A549 (cell line): ENCODE data around the gene GSTM3. TPM values are rescaled to one million over a fixed set of nuclear protein-coding genes. Genes with fewer than 3 reads are reported as not detected.

Source experiments
- ATAC-seq, 2 experiments: fragments of 200-7000 bp in 1 of 2; fragments of >200 bp in 1 of 2; cut with Nextera tagmentation in 1 of 2; cut with Tn5 transposase in 1 of 2; 3 replicates each; pipeline versions ENCODE4 v1.8.0 to v1.9.1; 2018 to 2020; ENCODE audit warnings: mild to moderate bottlenecking in 1 of 2, moderate library complexity in 1 of 2
- CTCF ChIA-PET: fragments of 300-600 bp; sonication (Branson Sonifier 250); formaldehyde crosslinking; extraction: SDS; loops from one replicate; lab custom pipeline; 2021; ENCODE audit warnings: antibody characterized with exemption, inconsistent platforms; lab: Yijun Ruan, JAX
- POLR2A ChIA-PET: fragments of 350-600 bp; formaldehyde crosslinking; extraction: SDS; loops from one replicate; lab custom pipeline; 2021; ENCODE audit warnings: antibody characterized with exemption, inconsistent platforms; lab: Yijun Ruan, JAX
- DNase-seq, 2 experiments: peaks; one replicate each; pipeline versions ENCODE4 v3.0.0 to v3.0.0-alpha.2; 2011 to 2016; ENCODE audit warnings: low read depth in 1 of 2, low spot score in 1 of 2
- FAIRE-seq: peaks from 2 replicates; lab custom pipeline; 2011; peaks lifted over from hg19 to GRCh38; lab: Jason Lieb, UNC
- H3K27ac ChIP-seq, 2 experiments: fragments of >200 bp; sonication (Bioruptor Twin); formaldehyde crosslinking; 3 replicates each; pipeline ENCODE4 v1.5.1; 2016 to 2017
- H3K4me1 ChIP-seq: fragments of >200 bp; sonication (Bioruptor Twin); formaldehyde crosslinking; 3 replicates; pipeline ENCODE4 v1.6.1; 2016
- H3K4me2 ChIP-seq: fragments of >200 bp; sonication (Bioruptor Twin); formaldehyde crosslinking; 3 replicates; pipeline ENCODE4 v1.6.1; 2016
- H3K4me3 ChIP-seq: fragments of >200 bp; sonication (Bioruptor Twin); formaldehyde crosslinking; 3 replicates; pipeline ENCODE4 v1.5.1; 2016
- H3K9me3 ChIP-seq: fragments of >200 bp; sonication (Bioruptor Twin); formaldehyde crosslinking; 3 replicates; pipeline ENCODE4 v1.6.1; 2016
- BHLHE40 ChIP-seq: IDR thresholded peaks from 2 replicates; pipeline ENCODE4 v1.6.1; 2012; ENCODE audit warnings: low read depth, low read length, inconsistent platforms
- CBX8 ChIP-seq: fragments of 200-600 bp; sonication (generic); IDR thresholded peaks from 2 replicates; pipeline ENCODE4 v1.6.1; 2016
- CHD4 ChIP-seq: fragments of 200-600 bp; sonication (generic); IDR thresholded peaks from 2 replicates; pipeline ENCODE4 v1.6.1; 2016; ENCODE audit warnings: antibody characterized with exemption, mild to moderate bottlenecking, borderline replicate concordance
- EHF ChIP-seq: fragments of 250-450 bp; sonication (Bioruptor Pico); IDR thresholded peaks from 2 replicates; pipeline ENCODE4 v1.5.0; 2020; ENCODE audit warnings: mild to moderate bottlenecking
- EHMT2 ChIP-seq: fragments of 200-600 bp; sonication (generic); IDR thresholded peaks from 2 replicates; pipeline ENCODE4 v1.6.1; 2016; ENCODE audit warnings: antibody characterized with exemption, low read depth, mild to moderate bottlenecking, moderate library complexity
- EP300 ChIP-seq, 2 experiments: fragments of >200 bp; sonication (Bioruptor Twin); formaldehyde crosslinking; IDR thresholded peaks; 2 replicates in 1 of 2; 3 replicates in 1 of 2; pipeline ENCODE4 v1.6.1; 2016 to 2017
- FOSL2 ChIP-seq, 2 experiments: fragments of 450-650 bp in 1 of 2; fragments of >200 bp in 1 of 2; sonication (Bioruptor Twin) in 1 of 2; formaldehyde crosslinking; IDR thresholded peaks; 2 replicates each; pipeline versions ENCODE4 v1.5.0 to v1.6.1; 2016 to 2020; ENCODE audit warnings: mild to moderate bottlenecking in 1 of 2, moderate library complexity in 1 of 2
- FOXS1 ChIP-seq: fragments of 250-450 bp; sonication (Bioruptor Pico); IDR thresholded peaks from 2 replicates; pipeline ENCODE4 v1.5.0; 2020; ENCODE audit warnings: mild to moderate bottlenecking, moderate library complexity
- GATA3 ChIP-seq: IDR thresholded peaks from 2 replicates; pipeline ENCODE4 v1.6.1; 2012; ENCODE audit warnings: borderline replicate concordance
- HEYL ChIP-seq: fragments of 250-450 bp; sonication (Bioruptor Pico); IDR thresholded peaks from 2 replicates; pipeline ENCODE4 v1.8.0; 2021; ENCODE audit warnings: mild to moderate bottlenecking, moderate library complexity
- HOXA7 ChIP-seq: fragments of 250-450 bp; sonication (Bioruptor Pico); IDR thresholded peaks from 2 replicates; pipeline ENCODE4 v1.5.0; 2020; ENCODE audit warnings: mild to moderate bottlenecking, moderate library complexity
- HOXB5 ChIP-seq: fragments of 250-450 bp; sonication (Bioruptor Pico); IDR thresholded peaks from 2 replicates; pipeline ENCODE4 v1.5.0; 2020; ENCODE audit warnings: mild to moderate bottlenecking, moderate library complexity
- KDM1A ChIP-seq: fragments of 200-600 bp; sonication (generic); IDR thresholded peaks from 2 replicates; pipeline ENCODE4 v1.6.1; 2016; ENCODE audit warnings: low read depth, mild to moderate bottlenecking
- KDM5A ChIP-seq: fragments of 200-600 bp; sonication (generic); IDR thresholded peaks from 2 replicates; pipeline ENCODE4 v1.6.1; 2016; ENCODE audit warnings: antibody characterized with exemption, mild to moderate bottlenecking
- MAFK ChIP-seq: fragments of 450-650 bp; IDR thresholded peaks from 2 replicates; pipeline ENCODE4 v1.6.1; 2014; ENCODE audit not compliant: partially characterized antibody
- MAX ChIP-seq: IDR thresholded peaks from 2 replicates; pipeline ENCODE4 v1.6.1; 2012
- MAZ ChIP-seq: fragments of 150-350 bp; IDR thresholded peaks from 2 replicates; pipeline ENCODE4 v1.6.1; 2014; ENCODE audit warnings: antibody characterized with exemption, low read depth, low read length, borderline replicate concordance
- MYC ChIP-seq: IDR thresholded peaks from 2 replicates; pipeline ENCODE4 v1.6.1; 2012; ENCODE audit warnings: mild to moderate bottlenecking, inconsistent platforms, low read length, improper control_type of control experiment, borderline replicate concordance
- NFE2L2 ChIP-seq: fragments of 150-350 bp; conservative IDR thresholded peaks from 2 replicates; pipeline ENCODE4 v1.6.1; 2014; ENCODE audit warnings: low read length
- NR3C1 ChIP-seq: fragments of >200 bp; sonication (Bioruptor Twin); formaldehyde crosslinking; IDR thresholded peaks from 3 replicates; pipeline ENCODE4 v1.6.1; 2017
- POLR2A ChIP-seq: IDR thresholded peaks from 2 replicates; pipeline ENCODE4 v1.6.1; 2012; ENCODE audit warnings: mild to moderate bottlenecking, low read length
- RAD21 ChIP-seq, 2 experiments: fragments of >200 bp in 1 of 2; sonication (Bioruptor Twin) in 1 of 2; formaldehyde crosslinking in 1 of 2; IDR thresholded peaks in 1 of 2; conservative IDR thresholded peaks in 1 of 2; 2 replicates in 1 of 2; 3 replicates in 1 of 2; pipeline ENCODE4 v1.6.1; 2012 to 2018; ENCODE audit warnings: inconsistent platforms in 1 of 2
- RARB ChIP-seq: fragments of 250-450 bp; sonication (Bioruptor Pico); IDR thresholded peaks from 2 replicates; pipeline ENCODE4 v1.8.0; 2021; ENCODE audit warnings: mild to moderate bottlenecking, moderate library complexity
- RCOR1 ChIP-seq: fragments of 150-350 bp; IDR thresholded peaks from 2 replicates; pipeline ENCODE4 v1.6.1; 2014; ENCODE audit warnings: antibody characterized with exemption, low read length, low read depth
- RFX5 ChIP-seq: fragments of 450-650 bp; IDR thresholded peaks from 2 replicates; pipeline ENCODE4 v1.7.1; 2014; ENCODE audit warnings: antibody characterized with exemption, mild to moderate bottlenecking, moderate library complexity
- RNF2 ChIP-seq: fragments of 200-600 bp; sonication (generic); IDR thresholded peaks from 2 replicates; pipeline ENCODE4 v1.6.1; 2016; ENCODE audit warnings: low read depth, mild to moderate bottlenecking, antibody characterized with exemption, moderate library complexity, borderline replicate concordance
- SMC3 ChIP-seq: fragments of >200 bp; sonication (Bioruptor Twin); formaldehyde crosslinking; IDR thresholded peaks from 3 replicates; pipeline ENCODE4 v1.6.1; 2018; ENCODE audit warnings: inconsistent platforms
- SREBF2 ChIP-seq: fragments of 450-650 bp; IDR thresholded peaks from 2 replicates; pipeline ENCODE4 v1.6.1; 2014; ENCODE audit warnings: mild to moderate bottlenecking, moderate library complexity
- TFCP2L1 ChIP-seq: fragments of 250-450 bp; sonication (Bioruptor Pico); IDR thresholded peaks from 2 replicates; pipeline ENCODE4 v1.5.0; 2021; ENCODE audit warnings: mild to moderate bottlenecking
- TP53 ChIP-seq: fragments of 250-450 bp; sonication (Bioruptor Pico); IDR thresholded peaks from 2 replicates; pipeline ENCODE4 v1.5.0; 2021; ENCODE audit warnings: mild to moderate bottlenecking, moderate library complexity
- ZSCAN20 ChIP-seq: fragments of 250-450 bp; sonication (Bioruptor Pico); IDR thresholded peaks from 2 replicates; pipeline ENCODE4 v1.8.0; 2022; ENCODE audit warnings: mild to moderate bottlenecking, moderate library complexity
- WGBS: methylation state at CpG from one replicate; pipeline ENCODE4 v1.1.6; 2017; ENCODE audit errors: missing lambda C conversion rate; 5-methylcytosine and 5-hydroxymethylcytosine counted together
- polyA plus RNA-seq, 4 experiments: library from polyadenylated mRNA; depleted of rRNA in 3 of 4; stranded (reverse); fragments of >200 nt; fragmentation: RNase III in 1 of 4; extraction: RNeasy Plus Mini Kit Qiagen cat#74134 plus additional on column Dnase treatment in 1 of 4; gene quantifications; 2 replicates in 3 of 4; 3 replicates in 1 of 4; pipeline ENCODE4 v1.2.3, GENCODE V29; 2011 to 2017
- TF ChIP-seq, protein P1 (sequence below): IDR thresholded peaks from 2 replicates; pipeline ENCODE4 v1.6.1; 2012
- TF ChIP-seq, protein P2 (sequence below): fragments of >200 bp; sonication (Bioruptor Twin); formaldehyde crosslinking; IDR thresholded peaks from 2 replicates; pipeline ENCODE4 v1.6.1; 2016
- TF ChIP-seq, protein P3 (sequence below): IDR thresholded peaks from 2 replicates; pipeline ENCODE4 v1.6.1; 2012; ENCODE audit warnings: low read depth, borderline replicate concordance
- TF ChIP-seq, protein P4 (sequence below): fragments of >200 bp; sonication (Bioruptor Twin); formaldehyde crosslinking; IDR thresholded peaks from 3 replicates; pipeline ENCODE4 v1.6.1; 2016

The GSTM3 gene
- polyA plus RNA-seq, 2 of the 4 experiments (the other 2 are of a cell fraction) = 43.0 to 55.7 TPM

- Histone ChIP-seq H3K4me2 (no peak overlapping the region), H3K9me3 (no peaks in the 10 kb centered on the region), H3K27ac (peak overlapping the region in 1 of 2 experiments; percentile 46; a peak in 1 of 6 replicates), H3K4me1 (peaks cover 14% of the 10 kb centered on the region; the same call in 2 of the 3 replicates), H3K4me3 (no peak overlapping the region)
- no peak for DNase-seq
- ChIA-PET POLR2A (no interaction called here), CTCF (interaction anchor here (1.0 to 1.5 kb wide), 3 partner anchors 13 to 71 kb away, joined by 3 to 5 read pairs (median 3); no protein-coding TSS in a partner anchor)
- no peak for FAIRE-seq
- no peak for TF ChIP-seq HOXB5 (CRISPR knock-in tag)
- TF ChIP-seq, protein P1, sequence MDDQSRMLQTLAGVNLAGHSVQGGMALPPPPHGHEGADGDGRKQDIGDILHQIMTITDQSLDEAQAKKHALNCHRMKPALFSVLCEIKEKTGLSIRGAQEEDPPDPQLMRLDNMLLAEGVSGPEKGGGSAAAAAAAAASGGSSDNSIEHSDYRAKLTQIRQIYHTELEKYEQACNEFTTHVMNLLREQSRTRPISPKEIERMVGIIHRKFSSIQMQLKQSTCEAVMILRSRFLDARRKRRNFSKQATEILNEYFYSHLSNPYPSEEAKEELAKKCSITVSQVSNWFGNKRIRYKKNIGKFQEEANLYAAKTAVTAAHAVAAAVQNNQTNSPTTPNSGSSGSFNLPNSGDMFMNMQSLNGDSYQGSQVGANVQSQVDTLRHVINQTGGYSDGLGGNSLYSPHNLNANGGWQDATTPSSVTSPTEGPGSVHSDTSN = no peak
- TF ChIP-seq HOXA7 (CRISPR knock-in tag) = no peak
- no peak for TF ChIP-seq TFCP2L1 (CRISPR knock-in tag)
- TF ChIP-seq NR3C1 = no peak
- no peak for TF ChIP-seq EP300 (IDR thresholded peaks at IDR 0.05)
- no peak for TF ChIP-seq CBX8
- TF ChIP-seq GATA3 = no peak
- WGBS = 89% methylated on average over 5 of the region's 5 CpGs
- no peak for ATAC-seq
Measured at GRCh38 chr1:109721042-109721441, 19.8 kb downstream of the GSTM3 start.

- FAIRE-seq (no peak), DNase-seq (peak in 1 of 2 experiments; percentile 24), ATAC-seq (peak in 1 of 2 experiments; percentile 35; a peak in 2 of 6 replicates)
- H3K4me1 ChIP-seq = peaks cover 14% of the 10 kb centered on the region; the same call in 2 of the 3 replicates
- WGBS = 46% methylated on average over 5 of the region's 5 CpGs
- H3K27ac ChIP-seq = peak overlapping the region; percentile 63 to 85
- 0 out of 3 replicates have a peak overlapping the region, but pooled peaks have one; percentile 14 for H3K4me2 ChIP-seq
- ChIA-PET POLR2A (no interaction called here), CTCF (interaction anchor here (1.0 to 1.2 kb wide), 2 partner anchors 31 to 173 kb away, joined by 3 read pairs; no protein-coding TSS in a partner anchor)
- H3K4me3 ChIP-seq = no peak overlapping the region
- H3K9me3 ChIP-seq = no peaks in the 10 kb centered on the region
- TF ChIP-seq HOXA7 (CRISPR knock-in tag) = no peak
- no peak for TF ChIP-seq SREBF2
- TF ChIP-seq CHD4 = no peak
- TF ChIP-seq TP53 (CRISPR knock-in tag) = no peak
- TF ChIP-seq RARB = no peak
- no peak for TF ChIP-seq RNF2
- TF ChIP-seq POLR2A = no peak
- TF ChIP-seq FOXS1 (CRISPR knock-in tag) = peak; percentile 62
- no peak for TF ChIP-seq RCOR1
- no peak for TF ChIP-seq MYC
- no peak for TF ChIP-seq MAZ
- TF ChIP-seq RAD21 (conservative IDR thresholded peaks at IDR 0.05 in 1 of 2, IDR thresholded peaks at IDR 0.05 in 1 of 2) = no peak
- no peak for TF ChIP-seq ZSCAN20
- TF ChIP-seq HOXB5 (CRISPR knock-in tag) = no peak
- no peak for TF ChIP-seq HEYL
- no peak for TF ChIP-seq BHLHE40
- no peak for TF ChIP-seq RFX5
- no peak for TF ChIP-seq EHF (CRISPR knock-in tag)
- TF ChIP-seq GATA3 = no peak
- TF ChIP-seq SMC3 = no peak
- peak; percentile 96 for TF ChIP-seq NFE2L2
- no peak for TF ChIP-seq MAX
- peak; percentile 97 for TF ChIP-seq MAFK
- TF ChIP-seq, protein P2, sequence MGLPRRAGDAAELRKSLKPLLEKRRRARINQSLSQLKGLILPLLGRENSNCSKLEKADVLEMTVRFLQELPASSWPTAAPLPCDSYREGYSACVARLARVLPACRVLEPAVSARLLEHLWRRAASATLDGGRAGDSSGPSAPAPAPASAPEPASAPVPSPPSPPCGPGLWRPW = no peak
- TF ChIP-seq KDM1A = no peak
- TF ChIP-seq, protein P3, sequence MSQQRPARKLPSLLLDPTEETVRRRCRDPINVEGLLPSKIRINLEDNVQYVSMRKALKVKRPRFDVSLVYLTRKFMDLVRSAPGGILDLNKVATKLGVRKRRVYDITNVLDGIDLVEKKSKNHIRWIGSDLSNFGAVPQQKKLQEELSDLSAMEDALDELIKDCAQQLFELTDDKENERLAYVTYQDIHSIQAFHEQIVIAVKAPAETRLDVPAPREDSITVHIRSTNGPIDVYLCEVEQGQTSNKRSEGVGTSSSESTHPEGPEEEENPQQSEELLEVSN = no peak
- TF ChIP-seq, protein P4, sequence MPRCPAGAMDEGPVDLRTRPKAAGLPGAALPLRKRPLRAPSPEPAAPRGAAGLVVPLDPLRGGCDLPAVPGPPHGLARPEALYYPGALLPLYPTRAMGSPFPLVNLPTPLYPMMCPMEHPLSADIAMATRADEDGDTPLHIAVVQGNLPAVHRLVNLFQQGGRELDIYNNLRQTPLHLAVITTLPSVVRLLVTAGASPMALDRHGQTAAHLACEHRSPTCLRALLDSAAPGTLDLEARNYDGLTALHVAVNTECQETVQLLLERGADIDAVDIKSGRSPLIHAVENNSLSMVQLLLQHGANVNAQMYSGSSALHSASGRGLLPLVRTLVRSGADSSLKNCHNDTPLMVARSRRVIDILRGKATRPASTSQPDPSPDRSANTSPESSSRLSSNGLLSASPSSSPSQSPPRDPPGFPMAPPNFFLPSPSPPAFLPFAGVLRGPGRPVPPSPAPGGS = no peak
- TF ChIP-seq, protein P1 = no peak
- TF ChIP-seq FOSL2 (IDR thresholded peaks at IDR 0.05) = no peak
- peak; percentile 75 for TF ChIP-seq FOSL2 (CRISPR knock-in tag; IDR thresholded peaks at IDR 0.05)
- TF ChIP-seq KDM5A = no peak
- no peak for TF ChIP-seq EHMT2
Measured at GRCh38 chr1:109719337-109719837, 21.5 kb downstream of the GSTM3 start.
